Hepatocyte (in vitro differentiated cells): ENCODE data around the gene LDLRAD1.

ENCODE experiments used
- EZH2 ChIP-seq: fragments of 200-600 bp; sonication (generic); IDR thresholded peaks from 2 replicates; pipeline ENCODE4 v1.6.1; 2016; ENCODE audit warnings: antibody characterized with exemption, mild to moderate bottlenecking, borderline replicate concordance
- EZH2phosphoT487 ChIP-seq: fragments of 200-600 bp; sonication (generic); IDR thresholded peaks from one replicate; pipeline ENCODE4 v1.6.1; 2018; ENCODE audit warnings: antibody characterized with exemption, mild to moderate bottlenecking, low read depth, moderate library complexity; ENCODE audit not compliant: unreplicated experiment, severe bottlenecking
- TF ChIP-seq, protein P1 (sequence below): fragments of 200-600 bp; sonication (generic); IDR thresholded peaks from 2 replicates; pipeline ENCODE4 v1.5.1; 2016; ENCODE audit warnings: antibody characterized with exemption, mild to moderate bottlenecking; ENCODE audit not compliant: poor library complexity

DNA sequence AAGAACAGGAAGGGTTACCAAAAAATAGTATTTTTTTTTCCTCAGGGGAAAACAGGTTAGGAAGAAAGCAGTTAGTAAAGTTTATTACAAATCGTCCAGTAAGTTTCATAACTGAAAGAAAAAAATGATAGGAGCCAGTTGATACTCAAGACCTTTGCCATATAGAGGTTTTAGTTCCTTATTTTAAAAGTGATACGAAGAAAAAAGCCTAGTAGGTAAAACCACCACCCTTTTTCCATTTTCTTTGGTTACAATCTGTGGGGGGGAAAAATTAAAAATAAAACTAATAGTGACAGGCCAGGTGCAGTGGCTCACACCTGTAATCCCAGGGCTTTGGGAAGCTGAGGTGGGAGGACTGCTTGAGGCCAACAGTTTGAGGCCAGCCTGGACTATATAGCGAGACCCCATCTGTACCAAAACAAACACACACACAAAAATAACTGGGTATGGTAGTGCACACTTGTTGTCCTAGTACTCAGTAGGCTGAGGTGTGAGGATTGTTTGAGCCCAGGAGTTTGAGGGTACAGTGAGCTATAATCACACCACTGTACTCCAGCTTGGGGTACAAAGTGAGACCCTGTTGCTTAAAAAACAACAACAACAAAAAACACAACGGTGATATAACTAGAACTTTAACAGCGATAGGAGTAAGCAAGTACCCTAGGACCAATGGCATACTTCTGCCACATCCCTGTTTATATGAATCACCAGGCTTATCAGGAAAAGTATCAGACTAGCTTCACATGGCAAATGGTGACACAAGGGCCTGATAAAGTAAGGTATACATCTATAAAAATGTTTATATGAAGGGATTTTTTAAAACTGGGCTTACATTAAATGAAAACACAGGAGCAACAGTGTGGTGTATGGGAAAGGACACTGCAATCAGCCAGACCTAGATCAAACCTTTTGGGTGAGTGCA lies 29.7 kb upstream of the LDLRAD1 start:
- TF ChIP-seq, protein P1, sequence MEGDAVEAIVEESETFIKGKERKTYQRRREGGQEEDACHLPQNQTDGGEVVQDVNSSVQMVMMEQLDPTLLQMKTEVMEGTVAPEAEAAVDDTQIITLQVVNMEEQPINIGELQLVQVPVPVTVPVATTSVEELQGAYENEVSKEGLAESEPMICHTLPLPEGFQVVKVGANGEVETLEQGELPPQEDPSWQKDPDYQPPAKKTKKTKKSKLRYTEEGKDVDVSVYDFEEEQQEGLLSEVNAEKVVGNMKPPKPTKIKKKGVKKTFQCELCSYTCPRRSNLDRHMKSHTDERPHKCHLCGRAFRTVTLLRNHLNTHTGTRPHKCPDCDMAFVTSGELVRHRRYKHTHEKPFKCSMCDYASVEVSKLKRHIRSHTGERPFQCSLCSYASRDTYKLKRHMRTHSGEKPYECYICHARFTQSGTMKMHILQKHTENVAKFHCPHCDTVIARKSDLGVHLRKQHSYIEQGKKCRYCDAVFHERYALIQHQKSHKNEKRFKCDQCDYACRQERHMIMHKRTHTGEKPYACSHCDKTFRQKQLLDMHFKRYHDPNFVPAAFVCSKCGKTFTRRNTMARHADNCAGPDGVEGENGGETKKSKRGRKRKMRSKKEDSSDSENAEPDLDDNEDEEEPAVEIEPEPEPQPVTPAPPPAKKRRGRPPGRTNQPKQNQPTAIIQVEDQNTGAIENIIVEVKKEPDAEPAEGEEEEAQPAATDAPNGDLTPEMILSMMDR, result no peak
- TF ChIP-seq EZH2 (no peak), EZH2phosphoT487 (no peak)
